ENCODE results near the gene DNAH12.

- no peak for TF ChIP-seq EZH2 (optimal IDR thresholded peaks at IDR 0.05; ENCODE audit: low read depth, low read length)
- no peak for TF ChIP-seq CTCF (IDR thresholded peaks at IDR 0.05; ENCODE audit: low read length)
- TF ChIP-seq EZH2phosphoT487 (IDR thresholded peaks at IDR 0.05; ENCODE audit: low read length): no peak
Measured at GRCh38 chr3:57393977-57394376, 150.2 kb downstream of the DNAH12 start.

Data from MM.1S (cell line).